ENCODE measurements around the gene DLX3.
A peak's percentile ranks its signal among the peaks of the same experiment; 100 is the strongest.

The DLX3 gene

GRCh38 chr17:50026046-50026675 is 31.1 kb upstream of the DLX3 start:
- DNase-seq (ENCODE audit: extremely low spot score, insufficient read length, low read depth) (no peak), FAIRE-seq (no peak)

- FAIRE-seq (no peak), DNase-seq (ENCODE audit: extremely low spot score, insufficient read length, low read depth) (no peak)
Observed at GRCh38 chr17:50024808-50025207, 29.8 kb upstream of the DLX3 start.

DNA sequence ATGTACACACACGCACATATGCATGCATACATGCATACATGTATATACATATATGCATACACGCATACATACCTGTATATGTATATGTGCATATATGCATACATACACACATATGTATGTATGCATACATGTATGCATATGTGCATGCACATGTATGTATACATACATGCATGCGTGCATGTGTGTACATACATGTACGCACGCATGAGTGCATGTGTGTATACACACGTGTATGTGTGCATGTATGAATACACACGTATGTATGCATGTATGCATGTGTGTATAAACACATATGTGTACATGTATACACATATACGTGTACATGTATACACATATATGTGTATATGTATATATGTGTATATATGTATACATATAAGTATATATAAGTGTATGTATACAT is 28.5 kb upstream of the DLX3 start:
- DNase-seq (ENCODE audit: extremely low spot score, insufficient read length, low read depth) = no peak
- FAIRE-seq = no peak

GRCh38 chr17:50022463-50023130 is 27.6 kb upstream of the DLX3 start:
- FAIRE-seq (no peak), DNase-seq (ENCODE audit: extremely low spot score, insufficient read length, low read depth) (no peak)

DNA sequence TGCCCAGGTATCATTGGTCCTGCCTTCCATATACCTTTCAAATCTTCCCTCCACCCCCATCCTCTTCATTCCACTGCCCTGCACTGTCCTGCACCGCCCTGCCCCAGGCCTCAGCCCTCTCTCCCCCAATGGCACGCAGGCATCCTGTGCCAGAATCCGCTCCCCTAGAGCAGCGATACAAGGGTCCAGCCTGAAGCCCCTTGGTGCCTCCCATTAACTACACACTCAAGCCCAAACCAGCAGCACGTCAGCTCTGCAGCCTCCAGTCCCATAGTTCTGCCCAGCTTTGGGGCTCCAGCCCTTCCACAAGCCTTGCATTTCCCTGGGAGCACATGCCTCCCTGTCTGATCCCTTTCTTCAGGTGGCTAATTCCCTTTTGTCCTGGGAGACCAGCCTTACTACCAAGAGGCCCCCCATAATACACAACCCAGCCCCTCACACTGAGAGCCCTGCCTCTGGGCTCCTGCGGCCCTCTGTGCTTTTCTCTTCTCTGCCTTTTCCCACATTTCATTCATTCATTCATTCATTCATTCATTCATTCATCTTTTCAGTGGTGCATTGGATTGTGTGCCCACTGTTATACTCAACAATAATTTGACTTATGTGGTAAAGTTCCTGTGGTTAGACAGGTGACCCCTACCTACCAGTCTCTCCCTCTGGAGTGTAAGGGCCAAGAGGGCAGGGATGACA is 26.8 kb upstream of the DLX3 start:
- FAIRE-seq = no peak

DNA sequence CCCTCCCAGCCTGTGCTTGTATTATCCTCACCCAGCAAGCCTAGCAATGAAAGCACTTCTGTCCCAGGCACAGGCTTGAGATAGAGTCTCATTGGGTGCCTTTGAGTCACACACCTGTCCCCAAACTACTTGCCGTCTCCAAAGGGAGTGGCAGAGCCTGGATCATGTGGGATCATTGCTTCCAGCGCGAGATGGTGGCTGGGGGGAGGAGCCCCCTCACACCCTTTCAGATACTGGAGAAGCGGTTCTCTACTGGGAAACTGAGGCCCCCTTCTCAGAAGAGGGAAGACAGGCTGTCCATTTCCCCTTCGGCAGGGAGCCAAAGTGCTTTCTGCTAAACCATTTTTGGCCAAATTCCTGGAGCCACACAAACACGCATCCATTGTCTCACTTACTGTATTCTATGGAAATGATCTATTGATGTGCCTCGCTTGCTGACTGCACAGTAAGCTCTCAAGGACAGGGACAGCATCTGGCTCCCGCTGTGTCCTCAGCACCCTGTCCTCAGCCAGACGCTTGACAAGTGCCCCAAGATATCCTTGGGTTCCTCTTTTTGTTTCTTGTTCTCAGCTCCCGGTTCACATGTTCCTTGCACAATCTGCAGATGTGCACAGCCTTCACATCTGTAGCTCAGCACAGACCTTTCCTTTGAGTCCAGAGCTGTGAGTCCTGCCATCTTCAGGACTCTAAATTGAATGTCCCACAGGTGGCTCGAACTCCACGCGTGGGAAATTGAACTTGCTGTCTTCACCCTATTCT is 26.0 kb upstream of the DLX3 start:
- DNase-seq (ENCODE audit: extremely low spot score, insufficient read length, low read depth) = no peak
- no peak for FAIRE-seq

More for the DNA sequence above, 26.8 kb upstream of the DLX3 start:
- no peak for DNase-seq (ENCODE audit: extremely low spot score, insufficient read length, low read depth)

GRCh38 chr17:50018909-50019308 is 23.9 kb upstream of the DLX3 start:
- DNase-seq (ENCODE audit: extremely low spot score, insufficient read length, low read depth) (no peak), FAIRE-seq (no peak)

DNA sequence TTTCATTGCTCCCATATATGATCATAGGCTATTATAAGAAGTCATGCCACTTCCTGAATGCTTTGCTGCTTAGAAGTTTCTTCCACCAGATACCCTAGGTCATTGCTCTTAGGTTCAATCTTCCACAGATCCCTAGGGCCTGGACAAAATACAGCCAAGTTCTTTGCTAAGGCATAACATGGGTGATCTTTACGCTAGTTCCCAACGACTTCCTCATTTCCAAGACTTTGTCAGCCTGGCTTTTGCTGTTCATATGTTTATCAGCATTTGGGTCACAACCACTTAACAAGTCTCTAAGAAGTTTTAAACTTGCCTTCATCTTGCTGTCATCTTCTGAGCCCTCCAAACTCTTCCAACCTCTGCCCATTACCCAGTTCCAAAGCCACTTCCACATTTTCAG is 20.1 kb upstream of the DLX3 start:
- DNase-seq (ENCODE audit: extremely low spot score, insufficient read length, low read depth) = no peak
- no peak for FAIRE-seq

- DNase-seq (ENCODE audit: extremely low spot score, insufficient read length, low read depth) = no peak
- no peak for FAIRE-seq
Observed at GRCh38 chr17:50014471-50015088, 19.6 kb upstream of the DLX3 start.

- FAIRE-seq (no peak), DNase-seq (ENCODE audit: extremely low spot score, insufficient read length, low read depth) (no peak)
Observed at GRCh38 chr17:50013079-50013478, 18.1 kb upstream of the DLX3 start.

- FAIRE-seq (no peak), DNase-seq (ENCODE audit: extremely low spot score, insufficient read length, low read depth) (no peak)
Observed at GRCh38 chr17:50009282-50009681, 14.3 kb upstream of the DLX3 start.

DNA sequence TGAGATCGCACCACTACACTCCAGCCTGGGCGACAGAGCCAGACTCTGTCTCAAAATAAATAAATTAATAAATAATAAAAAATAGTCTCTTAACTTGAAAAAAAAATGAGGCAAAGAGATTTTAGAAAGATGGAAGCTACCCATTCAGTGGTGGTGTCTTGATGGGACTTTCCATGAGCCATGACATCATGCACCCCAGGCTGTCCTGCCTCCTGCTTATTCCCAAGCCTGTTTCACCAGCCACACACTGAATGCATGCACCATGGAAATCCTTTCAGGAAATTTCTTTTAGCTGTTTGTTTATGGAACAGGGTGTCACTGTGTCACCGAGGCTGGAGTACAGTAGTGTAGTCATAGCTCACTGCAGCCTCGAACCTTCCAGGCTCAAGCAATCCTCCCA is 8.9 kb upstream of the DLX3 start:
- DNase-seq (ENCODE audit: extremely low spot score, insufficient read length, low read depth) (no peak), FAIRE-seq (no peak)

GRCh38 chr17:49998836-49999511 is 4.0 kb upstream of the DLX3 start:
- FAIRE-seq (no peak), DNase-seq (ENCODE audit: extremely low spot score, insufficient read length, low read depth) (no peak)

GRCh38 chr17:49997773-49998703 is 3.0 kb upstream of the DLX3 start:
- DNase-seq (ENCODE audit: extremely low spot score, insufficient read length, low read depth) (peak; percentile 73), FAIRE-seq (peak; percentile 87)

DNA sequence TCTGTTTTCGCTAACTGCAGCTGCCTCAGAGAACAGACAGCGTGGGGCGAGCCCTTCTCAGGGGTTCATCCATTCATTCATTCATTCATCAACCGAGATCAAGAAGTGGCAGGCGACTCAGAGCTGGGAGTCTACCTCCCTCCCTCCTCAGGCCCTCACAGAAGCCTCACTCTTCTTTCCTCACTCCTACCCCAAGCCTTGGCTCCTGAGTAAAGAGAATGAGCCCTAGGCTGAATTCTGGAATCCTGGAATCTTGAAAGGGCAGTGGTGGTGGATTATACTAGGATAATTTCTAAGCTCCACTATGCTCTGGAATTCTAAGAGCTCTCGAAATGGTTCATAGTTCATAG is 2.3 kb upstream of the DLX3 start:
- FAIRE-seq = no peak

DNA sequence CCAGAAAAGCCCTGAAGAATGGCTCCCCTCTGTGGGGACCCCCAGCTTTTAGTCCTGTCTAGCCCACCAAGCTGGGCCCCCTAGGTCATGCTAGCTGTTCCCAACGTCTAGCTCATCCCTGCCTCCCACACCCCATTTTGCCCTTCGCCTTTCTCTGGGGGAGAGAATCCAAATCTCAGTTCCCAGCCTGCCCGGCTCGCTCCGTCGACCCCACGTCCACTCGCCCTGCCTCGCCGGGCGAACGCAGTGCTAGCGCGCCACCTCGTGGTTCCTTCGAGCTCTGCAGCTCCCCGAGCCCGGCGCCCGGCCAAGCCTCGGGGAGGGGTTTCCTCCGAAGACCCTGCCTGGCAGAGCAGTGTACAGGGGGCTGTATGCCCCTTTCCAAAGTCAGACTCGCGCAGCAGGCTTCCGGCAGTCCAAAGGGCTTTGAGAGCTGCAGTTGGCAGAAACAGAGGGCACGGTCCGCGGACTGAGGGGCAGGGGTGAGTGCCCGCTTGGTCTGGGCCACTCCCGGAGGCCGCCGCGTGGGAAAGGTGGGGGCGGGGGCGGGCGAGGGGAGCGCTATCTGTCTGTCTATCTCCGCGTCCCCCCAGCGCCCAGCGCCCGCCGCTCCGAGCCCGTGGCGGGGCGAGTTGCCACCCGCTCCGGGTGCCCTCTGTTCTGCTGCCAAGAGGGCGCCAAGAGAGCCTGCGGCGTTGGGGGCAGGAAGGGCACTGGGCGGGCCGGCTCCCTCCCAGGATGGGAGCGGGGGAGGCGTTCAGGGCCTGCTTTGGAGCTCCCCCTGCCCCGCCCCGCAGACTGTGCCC is 1.7 kb upstream of the DLX3 start:
- DNase-seq (ENCODE audit: extremely low spot score, insufficient read length, low read depth) (peak; percentile 37), FAIRE-seq (peak; percentile 60)

More for the DNA sequence above, 2.3 kb upstream of the DLX3 start:
- DNase-seq (ENCODE audit: extremely low spot score, insufficient read length, low read depth) = no peak

GRCh38 chr17:49996121-49996494 is 1.1 kb upstream of the DLX3 start:
- no peak for FAIRE-seq
- DNase-seq (ENCODE audit: extremely low spot score, insufficient read length, low read depth) = no peak

Data from GM18507 (cell line).